Transverse colon (tissue), 3 donors: ENCODE results near the gene ANKRD18A.
"Not testable (repeated sequence)": the region's sequence is repeated elsewhere in the genome, so short reads cannot be mapped to it uniquely, and the experiment has no call there.

Experiments used
- CTCF ChIP-seq, 5 experiments: fragments of 200-600 bp in 3 of 5; fragments of 450-650 bp in 2 of 5; sonication (generic) in 3 of 5; IDR thresholded peaks; 1 replicate in 2 of 5; 2 replicates in 3 of 5; pipeline ENCODE4 v1.5.1; 2016 to 2017; ENCODE audit warnings: antibody characterized with exemption in 5 of 5, inconsistent platforms in 3 of 5, mild to moderate bottlenecking in 2 of 5, moderate library complexity in 1 of 5
- POLR2A ChIP-seq: fragments of 450-650 bp; IDR thresholded peaks from one replicate; pipeline ENCODE4 v1.6.1; 2016; ENCODE audit warnings: antibody characterized with exemption, mild to moderate bottlenecking, moderate library complexity

- not testable (repeated sequence) for TF ChIP-seq POLR2A; CTCF (IDR thresholded peaks at IDR 0.05)
Measured at GRCh38 chr9:38559172-38559571, 61.2 kb downstream of the ANKRD18A start.
